ENCODE results near the gene RPUSD4.

DNA sequence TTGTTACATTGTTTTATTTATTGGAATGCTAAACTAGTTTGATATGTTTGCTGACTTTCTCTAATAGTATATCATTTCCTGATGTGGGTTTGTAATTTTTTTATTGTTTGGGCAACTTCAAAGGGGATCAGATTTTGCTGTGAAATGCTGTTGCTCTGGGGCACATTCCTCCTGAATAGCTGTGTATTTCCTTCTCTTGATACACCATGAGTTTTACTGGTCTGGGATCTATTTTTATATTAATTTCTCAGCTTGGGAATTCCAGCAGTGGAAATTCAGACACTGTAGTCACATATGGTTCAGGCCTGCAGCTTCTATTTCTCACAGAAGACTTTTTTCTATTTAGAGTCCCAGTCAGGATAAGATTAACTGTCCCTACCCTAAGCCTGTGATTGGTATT, 58.9 kb downstream of the RPUSD4 start:
- TF ChIP-seq CTCF (IDR thresholded peaks at IDR 0.05) (no peak), POLR2A (IDR thresholded peaks at IDR 0.05) (no peak)

Measured in heart left ventricle (tissue), 13 donors.